HFF-Myc (cell line): ENCODE data around the gene NHERF2.

Experiments used
- DNase-seq: peaks from one replicate; pipeline ENCODE4 v3.0.0-alpha.2; 2011; ENCODE audit warnings: low read depth; ENCODE audit errors: extremely low read depth
- H3K4me3 ChIP-seq: replicated peaks from 2 replicates; pipeline ENCODE4 v1.5.1; 2011; ENCODE audit warnings: low read depth, mild to moderate bottlenecking, control low read depth, low read length
- CTCF ChIP-seq: IDR thresholded peaks from 2 replicates; pipeline ENCODE4 v1.5.1; 2012; ENCODE audit warnings: mild to moderate bottlenecking, low read depth, low read length, control low read depth; ENCODE audit errors: missing control alignments

The NHERF2 gene

GRCh38 chr16:1991588-1991947 is 35.1 kb upstream of the NHERF2 start:
- no peak for TF ChIP-seq CTCF
- no peak overlapping the region for H3K4me3 ChIP-seq
- DNase-seq = no peak

- TF ChIP-seq CTCF = no peak
- DNase-seq = no peak
- no peak overlapping the region for H3K4me3 ChIP-seq
Observed at GRCh38 chr16:1991948-1992703, 34.6 kb upstream of the NHERF2 start.

GRCh38 chr16:1992704-1993317 is 33.9 kb upstream of the NHERF2 start:
- no peak for DNase-seq
- TF ChIP-seq CTCF = no peak
- no peak overlapping the region for H3K4me3 ChIP-seq

GRCh38 chr16:1993731-1994131 is 33.0 kb upstream of the NHERF2 start:
- no peak overlapping the region for H3K4me3 ChIP-seq
- TF ChIP-seq CTCF = no peak
- DNase-seq = no peak

- H3K4me3 ChIP-seq = no peak overlapping the region
- DNase-seq = no peak
- no peak for TF ChIP-seq CTCF
Observed at GRCh38 chr16:1997494-1998359, 29.0 kb upstream of the NHERF2 start.

- no peak for DNase-seq
- no peak for TF ChIP-seq CTCF
- H3K4me3 ChIP-seq = no peak overlapping the region
Observed at GRCh38 chr16:1998360-1998835, 28.3 kb upstream of the NHERF2 start.
